ENCODE measurements around the gene SLC45A1. TPM values are rescaled to one million over a fixed set of nuclear protein-coding genes. Genes with fewer than 3 reads are reported as not detected.

The SLC45A1 gene
- total and polyA plus RNA-seq, 8 donors, result 1.1 to 3.0 (median 2.4) TPM; not detected in 3

DNA sequence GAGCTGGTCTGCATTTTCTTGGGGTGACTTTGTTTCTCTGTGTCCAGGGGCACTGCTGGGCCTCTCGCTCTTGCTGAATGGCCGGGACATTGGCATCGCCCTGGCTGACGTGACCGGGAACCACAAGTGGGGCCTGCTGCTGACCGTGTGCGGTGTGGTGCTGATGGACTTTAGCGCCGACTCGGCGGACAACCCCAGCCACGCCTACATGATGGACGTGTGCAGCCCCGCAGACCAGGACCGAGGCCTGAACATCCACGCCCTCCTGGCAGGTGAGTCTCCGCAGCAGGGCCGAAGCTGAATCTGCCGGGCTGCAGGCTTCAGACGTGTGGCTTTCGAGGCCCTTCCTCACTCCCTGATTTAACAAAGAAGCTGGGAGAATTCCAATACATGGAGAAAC is 7.9 kb downstream of the SLC45A1 start:
- no peaks in the 10 kb centered on the region for H3K9me3 ChIP-seq
- H3K4me3 ChIP-seq, result no peak overlapping the region
- TF ChIP-seq CTCF (IDR thresholded peaks at IDR 0.05) (no peak), POLR2AphosphoS5 (IDR thresholded peaks at IDR 0.05) (no peak), EP300 (IDR thresholded peaks at IDR 0.05) (no peak), POLR2A (IDR thresholded peaks at IDR 0.05) (no peak)
- DNase-seq, result no peak
- no peaks in the 10 kb centered on the region for H3K27me3 ChIP-seq
- WGBS, 5 donors, result 91 to 94% (median 91%) methylated on average over 20 to 21 of the region's 21 CpGs
- no peak overlapping the region for H3K27ac ChIP-seq
- H3K4me1 ChIP-seq, result no peaks in the 10 kb centered on the region
- peaks cover 5 to 33% (median 11%) of the 10 kb centered on the region in 4 donors for H3K36me3 ChIP-seq
- intact Hi-C loops (cut with DNase I; ENCODE audit: low total_unique reads), result no loop called here

DNA sequence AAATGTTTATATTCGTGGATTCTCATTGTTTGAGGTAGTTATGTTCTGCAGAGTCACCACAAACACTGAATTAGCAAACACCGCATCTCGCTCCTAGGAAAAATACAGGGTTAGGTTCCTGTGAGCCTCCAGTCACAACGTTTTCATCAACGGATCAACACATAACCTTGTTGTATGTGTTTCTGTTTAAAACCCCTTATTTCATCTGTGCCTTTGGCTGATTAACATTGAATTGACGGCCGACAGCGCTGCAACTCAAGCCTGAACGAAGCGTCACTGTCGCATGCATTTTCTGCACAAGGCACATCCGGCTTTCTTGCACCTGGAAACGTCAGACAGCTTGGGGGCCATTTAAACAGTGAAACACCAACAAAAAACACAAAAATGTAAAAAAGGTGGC is 8.4 kb downstream of the SLC45A1 start:
- Histone ChIP-seq H3K9me3 (no peaks in the 10 kb centered on the region), H3K27me3 (no peaks in the 10 kb centered on the region), H3K4me3 (no peak overlapping the region), H3K4me1 (no peaks in the 10 kb centered on the region), H3K36me3 (peaks cover 5 to 33% (median 11%) of the 10 kb centered on the region in 4 donors), H3K27ac (no peak overlapping the region)
- 91 to 94% (median 93%) methylated on average over 13 of the region's 13 CpGs for WGBS, 5 donors
- DNase-seq, result no peak
- TF ChIP-seq EP300 (IDR thresholded peaks at IDR 0.05), result no peak
- no peak for TF ChIP-seq POLR2A (IDR thresholded peaks at IDR 0.05)
- no peak for TF ChIP-seq POLR2AphosphoS5 (IDR thresholded peaks at IDR 0.05)
- no peak for TF ChIP-seq CTCF (IDR thresholded peaks at IDR 0.05)
- intact Hi-C loops (cut with DNase I; ENCODE audit: low total_unique reads), result no loop called here

GRCh38 chr1:8328271-8328670 is 10.4 kb downstream of the SLC45A1 start:
- intact Hi-C loops (cut with DNase I; ENCODE audit: low total_unique reads), result no loop called here
- Histone ChIP-seq H3K36me3 (peaks cover 5 to 34% (median 11%) of the 10 kb centered on the region in 4 donors), H3K9me3 (no peaks in the 10 kb centered on the region), H3K27me3 (no peaks in the 10 kb centered on the region), H3K27ac (no peak overlapping the region), H3K4me3 (no peak overlapping the region), H3K4me1 (no peaks in the 10 kb centered on the region)
- TF ChIP-seq CTCF (IDR thresholded peaks at IDR 0.05), result no peak
- TF ChIP-seq POLR2AphosphoS5 (IDR thresholded peaks at IDR 0.05), result no peak
- TF ChIP-seq POLR2A (IDR thresholded peaks at IDR 0.05), result no peak
- TF ChIP-seq EP300 (IDR thresholded peaks at IDR 0.05), result no peak
- 90 to 95% (median 95%) methylated on average over 15 to 18 of the region's 18 CpGs for WGBS, 5 donors
- DNase-seq, result no peak

GRCh38 chr1:8329439-8329838 is 11.5 kb downstream of the SLC45A1 start:
- no peaks in the 10 kb centered on the region for H3K27me3 ChIP-seq
- intact Hi-C loops (cut with DNase I; ENCODE audit: low total_unique reads), result no loop called here
- H3K4me1 ChIP-seq, result no peaks in the 10 kb centered on the region
- no peak for TF ChIP-seq CTCF (IDR thresholded peaks at IDR 0.05)
- TF ChIP-seq EP300 (IDR thresholded peaks at IDR 0.05), result no peak
- no peak for TF ChIP-seq POLR2AphosphoS5 (IDR thresholded peaks at IDR 0.05)
- TF ChIP-seq POLR2A (IDR thresholded peaks at IDR 0.05), result no peak
- H3K9me3 ChIP-seq, result no peaks in the 10 kb centered on the region
- no peak for DNase-seq
- H3K36me3 ChIP-seq, result peaks cover 5 to 46% (median 11%) of the 10 kb centered on the region in 4 donors
- 70 to 81% (median 78%) methylated on average over 11 to 12 of the region's 12 CpGs for WGBS, 5 donors
- H3K27ac ChIP-seq, result no peak overlapping the region
- no peak overlapping the region for H3K4me3 ChIP-seq
